ENCODE data around the gene RYR2.

The RYR2 gene

GRCh38 chr1:237867380-237867888, 825.5 kb downstream of the RYR2 start:
- no peak for DNase-seq (ENCODE audit: low read depth)

- DNase-seq (ENCODE audit: low read depth) = no peak
Measured at GRCh38 chr1:237868817-237869600, 827.0 kb downstream of the RYR2 start.

- no peak for DNase-seq (ENCODE audit: low read depth)
Measured at GRCh38 chr1:237873487-237874211, 831.7 kb downstream of the RYR2 start.

GRCh38 chr1:237875291-237875690, 833.3 kb downstream of the RYR2 start:
- DNase-seq (ENCODE audit: low read depth) = no peak

- no peak for DNase-seq (ENCODE audit: low read depth)
Measured at GRCh38 chr1:237877631-237878030, 835.6 kb downstream of the RYR2 start.

GRCh38 chr1:237878406-237878805, 836.4 kb downstream of the RYR2 start:
- no peak for DNase-seq (ENCODE audit: low read depth)

GRCh38 chr1:237879195-237879594, 837.2 kb downstream of the RYR2 start:
- DNase-seq (ENCODE audit: low read depth) = no peak
